GM23338 (cell line): ENCODE results near the gene EVX2.

Experiments used
- CREB1 ChIP-seq: fragments of 250-450 bp; sonication (Bioruptor Pico); IDR thresholded peaks from 2 replicates; pipeline ENCODE4 v1.5.0; 2020; ENCODE audit warnings: low read depth, mild to moderate bottlenecking, moderate library complexity
- EZH2 ChIP-seq: fragments of 200-600 bp; sonication (generic); IDR thresholded peaks from one replicate; pipeline ENCODE4 v1.8.0; 2017; ENCODE audit warnings: antibody characterized with exemption, mild to moderate bottlenecking, low read depth; ENCODE audit not compliant: unreplicated experiment
- EZH2phosphoT487 ChIP-seq: fragments of 200-600 bp; sonication (generic); IDR thresholded peaks from one replicate; pipeline ENCODE4 v1.8.1; 2018; ENCODE audit warnings: antibody characterized with exemption; ENCODE audit not compliant: unreplicated experiment
- JUNB ChIP-seq: IDR thresholded peaks from one replicate; pipeline ENCODE4 v1.6.1; 2016; ENCODE audit warnings: antibody characterized with exemption; ENCODE audit not compliant: unreplicated experiment
- NANOG ChIP-seq: IDR thresholded peaks from 2 replicates; pipeline ENCODE4 v1.6.1; 2016; ENCODE audit warnings: antibody characterized with exemption, borderline replicate concordance
- POLR2AphosphoS5 ChIP-seq: IDR thresholded peaks from 2 replicates; pipeline ENCODE4 v1.6.1; 2016; ENCODE audit warnings: antibody characterized with exemption, low read depth
- ZNF331 ChIP-seq: fragments of 250-450 bp; sonication (Bioruptor Pico); IDR thresholded peaks from 2 replicates; pipeline ENCODE4 v1.5.0; 2020; ENCODE audit warnings: low read depth, mild to moderate bottlenecking, moderate library complexity
- TF ChIP-seq, protein P1 (sequence below), 2 experiments: fragments of 200-600 bp in 1 of 2; sonication (generic) in 1 of 2; conservative IDR thresholded peaks; 2 replicates each; pipeline versions ENCODE4 v1.5.1 to v1.6.1; 2016 to 2017; ENCODE audit warnings: antibody characterized with exemption in 2 of 2, low read depth in 2 of 2, mild to moderate bottlenecking in 2 of 2, moderate library complexity in 1 of 2
- TF ChIP-seq, protein P2 (sequence below): IDR thresholded peaks from one replicate; pipeline ENCODE4 v1.6.1; 2018; ENCODE audit warnings: antibody characterized with exemption; ENCODE audit not compliant: unreplicated experiment
- TF ChIP-seq, protein P3 (sequence below): IDR thresholded peaks from 2 replicates; pipeline ENCODE4 v1.6.1; 2016; ENCODE audit warnings: antibody characterized with exemption

DNA sequence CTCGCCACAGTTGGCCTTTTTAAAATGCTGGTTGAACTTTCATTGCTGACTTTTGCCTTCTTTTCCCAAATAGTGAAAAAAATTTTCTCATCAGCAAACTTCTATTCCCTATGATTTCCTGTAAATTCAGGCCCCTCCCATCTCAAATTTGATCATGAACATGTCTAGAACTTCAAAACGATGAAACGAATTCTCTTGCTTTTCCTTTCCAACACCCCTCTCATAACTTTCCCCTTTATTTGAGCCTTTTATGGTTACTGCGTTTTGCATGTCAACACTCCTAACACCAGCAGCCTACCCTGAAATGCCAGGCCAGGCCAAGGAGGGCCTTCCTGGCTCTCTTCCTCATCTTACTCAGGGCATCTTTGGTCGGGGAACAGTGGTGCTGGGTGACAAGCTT, 7.1 kb upstream of the EVX2 start:
- TF ChIP-seq, protein P1, sequence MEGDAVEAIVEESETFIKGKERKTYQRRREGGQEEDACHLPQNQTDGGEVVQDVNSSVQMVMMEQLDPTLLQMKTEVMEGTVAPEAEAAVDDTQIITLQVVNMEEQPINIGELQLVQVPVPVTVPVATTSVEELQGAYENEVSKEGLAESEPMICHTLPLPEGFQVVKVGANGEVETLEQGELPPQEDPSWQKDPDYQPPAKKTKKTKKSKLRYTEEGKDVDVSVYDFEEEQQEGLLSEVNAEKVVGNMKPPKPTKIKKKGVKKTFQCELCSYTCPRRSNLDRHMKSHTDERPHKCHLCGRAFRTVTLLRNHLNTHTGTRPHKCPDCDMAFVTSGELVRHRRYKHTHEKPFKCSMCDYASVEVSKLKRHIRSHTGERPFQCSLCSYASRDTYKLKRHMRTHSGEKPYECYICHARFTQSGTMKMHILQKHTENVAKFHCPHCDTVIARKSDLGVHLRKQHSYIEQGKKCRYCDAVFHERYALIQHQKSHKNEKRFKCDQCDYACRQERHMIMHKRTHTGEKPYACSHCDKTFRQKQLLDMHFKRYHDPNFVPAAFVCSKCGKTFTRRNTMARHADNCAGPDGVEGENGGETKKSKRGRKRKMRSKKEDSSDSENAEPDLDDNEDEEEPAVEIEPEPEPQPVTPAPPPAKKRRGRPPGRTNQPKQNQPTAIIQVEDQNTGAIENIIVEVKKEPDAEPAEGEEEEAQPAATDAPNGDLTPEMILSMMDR (conservative IDR thresholded peaks at IDR 0.05; ENCODE audit: low read depth in 2 of 2), result no peak
- TF ChIP-seq, protein P2, sequence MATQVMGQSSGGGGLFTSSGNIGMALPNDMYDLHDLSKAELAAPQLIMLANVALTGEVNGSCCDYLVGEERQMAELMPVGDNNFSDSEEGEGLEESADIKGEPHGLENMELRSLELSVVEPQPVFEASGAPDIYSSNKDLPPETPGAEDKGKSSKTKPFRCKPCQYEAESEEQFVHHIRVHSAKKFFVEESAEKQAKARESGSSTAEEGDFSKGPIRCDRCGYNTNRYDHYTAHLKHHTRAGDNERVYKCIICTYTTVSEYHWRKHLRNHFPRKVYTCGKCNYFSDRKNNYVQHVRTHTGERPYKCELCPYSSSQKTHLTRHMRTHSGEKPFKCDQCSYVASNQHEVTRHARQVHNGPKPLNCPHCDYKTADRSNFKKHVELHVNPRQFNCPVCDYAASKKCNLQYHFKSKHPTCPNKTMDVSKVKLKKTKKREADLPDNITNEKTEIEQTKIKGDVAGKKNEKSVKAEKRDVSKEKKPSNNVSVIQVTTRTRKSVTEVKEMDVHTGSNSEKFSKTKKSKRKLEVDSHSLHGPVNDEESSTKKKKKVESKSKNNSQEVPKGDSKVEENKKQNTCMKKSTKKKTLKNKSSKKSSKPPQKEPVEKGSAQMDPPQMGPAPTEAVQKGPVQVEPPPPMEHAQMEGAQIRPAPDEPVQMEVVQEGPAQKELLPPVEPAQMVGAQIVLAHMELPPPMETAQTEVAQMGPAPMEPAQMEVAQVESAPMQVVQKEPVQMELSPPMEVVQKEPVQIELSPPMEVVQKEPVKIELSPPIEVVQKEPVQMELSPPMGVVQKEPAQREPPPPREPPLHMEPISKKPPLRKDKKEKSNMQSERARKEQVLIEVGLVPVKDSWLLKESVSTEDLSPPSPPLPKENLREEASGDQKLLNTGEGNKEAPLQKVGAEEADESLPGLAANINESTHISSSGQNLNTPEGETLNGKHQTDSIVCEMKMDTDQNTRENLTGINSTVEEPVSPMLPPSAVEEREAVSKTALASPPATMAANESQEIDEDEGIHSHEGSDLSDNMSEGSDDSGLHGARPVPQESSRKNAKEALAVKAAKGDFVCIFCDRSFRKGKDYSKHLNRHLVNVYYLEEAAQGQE, result no peak
- no peak for TF ChIP-seq JUNB
- no peak for TF ChIP-seq NANOG
- peak; percentile 61 for TF ChIP-seq EZH2
- TF ChIP-seq CREB1 (CRISPR knock-in tag), result no peak
- TF ChIP-seq, protein P3, sequence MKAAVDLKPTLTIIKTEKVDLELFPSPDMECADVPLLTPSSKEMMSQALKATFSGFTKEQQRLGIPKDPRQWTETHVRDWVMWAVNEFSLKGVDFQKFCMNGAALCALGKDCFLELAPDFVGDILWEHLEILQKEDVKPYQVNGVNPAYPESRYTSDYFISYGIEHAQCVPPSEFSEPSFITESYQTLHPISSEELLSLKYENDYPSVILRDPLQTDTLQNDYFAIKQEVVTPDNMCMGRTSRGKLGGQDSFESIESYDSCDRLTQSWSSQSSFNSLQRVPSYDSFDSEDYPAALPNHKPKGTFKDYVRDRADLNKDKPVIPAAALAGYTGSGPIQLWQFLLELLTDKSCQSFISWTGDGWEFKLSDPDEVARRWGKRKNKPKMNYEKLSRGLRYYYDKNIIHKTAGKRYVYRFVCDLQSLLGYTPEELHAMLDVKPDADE, result no peak
- TF ChIP-seq EZH2phosphoT487, result no peak
- TF ChIP-seq POLR2AphosphoS5, result no peak
- TF ChIP-seq ZNF331 (CRISPR knock-in tag), result no peak
